Measurements from ENCODE around the gene CLDN7. TPM values are rescaled to one million over a fixed set of nuclear protein-coding genes. Genes with fewer than 3 reads are reported as not detected.

Gene CLDN7
- total RNA-seq, 1 donor from 2014 or later, result 546 TPM

GRCh38 chr17:7218758-7219157 lies 43.5 kb downstream of the CLDN7 start:
- no peak for TF ChIP-seq CTCF (IDR thresholded peaks at IDR 0.05; ENCODE audit: insufficient read depth, low read length, severe bottlenecking)
- Histone ChIP-seq H3K4me3 (ENCODE audit: low read depth, low read length) (no peak overlapping the region), H3K27me3 (ENCODE audit: control insufficient read depth, insufficient read depth, low read length) (no peaks in the 10 kb centered on the region), H3K36me3 (ENCODE audit: control insufficient read depth, insufficient read depth, low read length) (peaks cover 17% of the 10 kb centered on the region)
- FAIRE-seq (no peak), DNase-seq (ENCODE audit: low read depth) (no peak)

GRCh38 chr17:7218166-7218565 lies 44.1 kb downstream of the CLDN7 start:
- no peak for FAIRE-seq
- peaks cover 11% of the 10 kb centered on the region for H3K36me3 ChIP-seq (ENCODE audit: control insufficient read depth, insufficient read depth, low read length)
- H3K4me3 ChIP-seq (ENCODE audit: low read depth, low read length), result no peak overlapping the region

GRCh38 chr17:7217113-7217987 lies 44.9 kb downstream of the CLDN7 start:
- Histone ChIP-seq H3K27me3 (ENCODE audit: control insufficient read depth, insufficient read depth, low read length) (no peaks in the 10 kb centered on the region), H3K36me3 (ENCODE audit: control insufficient read depth, insufficient read depth, low read length) (peaks cover 5% of the 10 kb centered on the region), H3K4me3 (ENCODE audit: low read depth, low read length) (peak overlapping the region; percentile 14)
- no peak for TF ChIP-seq CTCF (IDR thresholded peaks at IDR 0.05; ENCODE audit: insufficient read depth, low read length, severe bottlenecking)
- FAIRE-seq (no peak), DNase-seq (ENCODE audit: low read depth) (no peak)

More at GRCh38 chr17:7218166-7218565, 44.1 kb downstream of the CLDN7 start:
- no peaks in the 10 kb centered on the region for H3K27me3 ChIP-seq (ENCODE audit: control insufficient read depth, insufficient read depth, low read length)
- TF ChIP-seq CTCF (IDR thresholded peaks at IDR 0.05; ENCODE audit: insufficient read depth, low read length, severe bottlenecking), result no peak
- no peak for DNase-seq (ENCODE audit: low read depth)

GRCh38 chr17:7216242-7217112 lies 45.8 kb downstream of the CLDN7 start:
- FAIRE-seq (no peak), DNase-seq (ENCODE audit: low read depth) (no peak)
- TF ChIP-seq CTCF (IDR thresholded peaks at IDR 0.05; ENCODE audit: insufficient read depth, low read length, severe bottlenecking), result no peak
- Histone ChIP-seq H3K36me3 (ENCODE audit: control insufficient read depth, insufficient read depth, low read length) (no peaks in the 10 kb centered on the region), H3K4me3 (ENCODE audit: low read depth, low read length) (no peak overlapping the region), H3K27me3 (ENCODE audit: control insufficient read depth, insufficient read depth, low read length) (no peaks in the 10 kb centered on the region)

- Histone ChIP-seq H3K4me3 (ENCODE audit: low read depth, low read length) (no peak overlapping the region), H3K36me3 (ENCODE audit: control insufficient read depth, insufficient read depth, low read length) (no peaks in the 10 kb centered on the region), H3K27me3 (ENCODE audit: control insufficient read depth, insufficient read depth, low read length) (no peaks in the 10 kb centered on the region)
- no peak for TF ChIP-seq CTCF (IDR thresholded peaks at IDR 0.05; ENCODE audit: insufficient read depth, low read length, severe bottlenecking)
- DNase-seq (ENCODE audit: low read depth) (no peak), FAIRE-seq (no peak)
Measured at GRCh38 chr17:7215652-7216180, 46.6 kb downstream of the CLDN7 start.
